ENCODE results near the gene C2orf78. TPM values are rescaled to one million over a fixed set of nuclear protein-coding genes. Genes with fewer than 3 reads are reported as not detected.

The C2orf78 gene
- total and polyA plus RNA-seq, 2 of the 4 experiments (the other 2 are of a cell fraction): 0.03 TPM; not detected in 1

DNA sequence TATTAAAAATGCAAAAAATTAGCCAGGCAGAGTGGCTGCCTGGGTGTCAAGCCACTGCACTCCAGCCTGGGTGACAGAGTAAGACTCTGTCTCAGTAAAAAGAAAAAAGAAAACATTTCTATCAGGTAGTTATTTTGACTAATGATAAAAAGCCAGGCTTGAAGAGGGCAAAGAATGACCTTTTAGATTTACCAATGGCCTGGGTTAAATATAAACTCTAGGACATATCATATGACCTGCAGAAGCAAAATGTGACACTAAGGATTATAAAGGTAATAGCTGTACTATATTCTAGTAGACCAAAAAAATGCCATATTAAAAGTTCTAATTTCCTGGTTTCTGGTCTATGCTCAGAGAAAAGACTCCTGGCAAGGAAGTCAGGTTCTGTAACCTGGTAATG lies 28.7 kb downstream of the C2orf78 start:
- H3K4me3 ChIP-seq (ENCODE audit: insufficient read depth, low read depth, low read length): no peak overlapping the region
- no peak overlapping the region for H2AK5ac ChIP-seq (ENCODE audit: low read depth, low read length)
- no peak overlapping the region for H2BK120ac ChIP-seq (ENCODE audit: low read depth, low read length)
- dilution Hi-C loops (cut with HindIII; ENCODE audit: low sequenced_read_pairs, unreplicated experiment) (no loop called here), in situ Hi-C loops (cut with MboI; ENCODE audit: low sequenced_read_pairs) (loop anchor here (25.0 kb wide), 1 partner anchor 525 kb away; the partner anchor contains the start of gene SLC4A5), intact Hi-C loops (cut with micrococcal nuclease) (no loop called here)
- H3K23ac ChIP-seq (ENCODE audit: low read depth, low read length): no peak overlapping the region
- no peaks in the 10 kb centered on the region for H3K36me3 ChIP-seq (ENCODE audit: control insufficient read depth, insufficient read depth, low read length)
- H2BK15ac ChIP-seq (ENCODE audit: low read depth, low read length): no peak overlapping the region
- POLR2A ChIA-PET (ENCODE audit: unreplicated experiment): no interaction called here
- H3K18ac ChIP-seq (ENCODE audit: low read depth, low read length): no peak overlapping the region
- no peak overlapping the region for H2AFZ ChIP-seq (replicated peaks; ENCODE audit: low read length, poor library complexity)
- ATAC-seq (ENCODE audit: low read depth) (no peak), DNase-seq (no peak)
- H3K9me1 ChIP-seq (ENCODE audit: insufficient read depth, low read length): 0 out of 2 replicates have a peak, but pooled peaks cover 5% of the 10 kb centered on the region
- H2AK9ac ChIP-seq (replicated peaks; ENCODE audit: low read depth, low read length, poor library complexity): no peak overlapping the region
- H3K4me2 ChIP-seq (ENCODE audit: low read depth, low read length): no peak overlapping the region
- H3K79me1 ChIP-seq (ENCODE audit: low read depth in 1 of 2, low read length in 2 of 2): no peaks in the 10 kb centered on the region
- no TSS peak for BruUV-seq (replicated peaks)
- no peak overlapping the region for H2BK20ac ChIP-seq (ENCODE audit: low read depth, low read length)
- H3K4ac ChIP-seq (ENCODE audit: low read depth, low read length): no peak overlapping the region
- no peak overlapping the region for H3K9ac ChIP-seq (ENCODE audit: low read depth, low read length)
- H4K8ac ChIP-seq (ENCODE audit: low read depth in 2 of 2, low read length in 2 of 2): no peak overlapping the region
- H4K5ac ChIP-seq (ENCODE audit: low read depth, low read length): no peak overlapping the region
- H3K27me3 ChIP-seq (ENCODE audit: control insufficient read depth, insufficient read depth, low read length): peaks cover 33% of the 10 kb centered on the region
- H3K4me1 ChIP-seq (ENCODE audit: control insufficient read depth, insufficient read depth, low read length): no peaks in the 10 kb centered on the region
- H4K91ac ChIP-seq (ENCODE audit: insufficient read depth, low read depth, low read length): no peak overlapping the region
- H2BK5ac ChIP-seq (ENCODE audit: low read depth, low read length, poor library complexity, severe bottlenecking): no peak overlapping the region
- no peaks in the 10 kb centered on the region for H3K9me3 ChIP-seq (ENCODE audit: control insufficient read depth, insufficient read depth, low read length)
- no peak for TF ChIP-seq RAD21 (IDR thresholded peaks at IDR 0.05; ENCODE audit: low read length)
- no peak for TF ChIP-seq ELK1 (IDR thresholded peaks at IDR 0.05; ENCODE audit: borderline replicate concordance, low read depth, low read length)
- no peak for TF ChIP-seq SMC3 (IDR thresholded peaks at IDR 0.05; ENCODE audit: low read depth, low read length)
- no peak for TF ChIP-seq MXI1 (IDR thresholded peaks at IDR 0.05; ENCODE audit: borderline replicate concordance, low read depth, low read length)
- TF ChIP-seq MAZ (IDR thresholded peaks at IDR 0.05; ENCODE audit: borderline replicate concordance, low read depth, low read length): no peak
- no peak for TF ChIP-seq FOS (IDR thresholded peaks at IDR 0.05; ENCODE audit: low read depth, low read length)
- no peak for TF ChIP-seq CHD1 (IDR thresholded peaks at IDR 0.05; ENCODE audit: low read depth, low read length)
- TF ChIP-seq CEBPB (IDR thresholded peaks at IDR 0.05; ENCODE audit: low read depth, low read length): no peak
- TF ChIP-seq NFE2L2 (IDR thresholded peaks at IDR 0.05; ENCODE audit: low read depth, low read length): no peak
- no peak for TF ChIP-seq BHLHE40 (IDR thresholded peaks at IDR 0.05; ENCODE audit: low read depth, low read length)
- TF ChIP-seq RFX5 (IDR thresholded peaks at IDR 0.05; ENCODE audit: low read depth, low read length): no peak
- no peak overlapping the region for H3K56ac ChIP-seq (ENCODE audit: extremely low read depth, insufficient read depth, low read length)
- no peak overlapping the region for H3K14ac ChIP-seq (replicated peaks; ENCODE audit: low read depth, low read length)
- no peak overlapping the region for H3K27ac ChIP-seq (ENCODE audit: insufficient read depth, low read length)
- H4K20me1 ChIP-seq (ENCODE audit: insufficient read depth, low read length): no peaks in the 10 kb centered on the region
- CTCF ChIA-PET: no interaction called here

Measured in IMR-90 (cell line).